GM12878 (cell line): ENCODE results near the gene MTX1. TPM values are rescaled to one million over a fixed set of nuclear protein-coding genes. Genes with fewer than 3 reads are reported as not detected.

Source experiments
- ATAC-seq: fragments of 200-7000 bp; cut with Tn5 transposase; 3 replicates; pipeline ENCODE4 v1.9.1; 2020; ENCODE audit warnings: mild to moderate bottlenecking, moderate library complexity
- BruUV-seq: library from RNA; stranded (reverse); fragments of 400-500 nt; replicated peaks from 2 replicates; lab custom pipeline; 2021; lab: Mats Ljungman, UMichigan
- CTCF ChIA-PET: fragments of 300-600 bp; sonication (Branson Sonifier 250); formaldehyde crosslinking; extraction: SDS; loops from one replicate; lab custom pipeline; 2021; ENCODE audit warnings: inconsistent platforms; lab: Yijun Ruan, JAX
- POLR2A ChIA-PET: fragments of 350-600 bp; formaldehyde crosslinking; extraction: SDS; loops from one replicate; lab custom pipeline; 2021; ENCODE audit warnings: inconsistent platforms; lab: Charles Lee
- RAD21 ChIA-PET: fragments of 300-600 bp; sonication (Branson Sonifier 250); formaldehyde crosslinking; loops from one replicate; lab custom pipeline; 2023; ENCODE audit warnings: antibody characterized with exemption; ENCODE audit not compliant: unreplicated experiment; lab: Charles Lee
- SMC1A ChIA-PET: fragments of 300-600 bp; sonication (Branson Sonifier 250); formaldehyde crosslinking; loops from one replicate; lab custom pipeline; 2023; ENCODE audit not compliant: unreplicated experiment, uncharacterized antibody; lab: Charles Lee
- DNase-seq: peaks from one replicate; pipeline ENCODE4 v3.0.0-alpha.2; 2011; ENCODE audit warnings: low read depth, low spot score
- FAIRE-seq: peaks from 3 replicates; lab custom pipeline; 2011; peaks lifted over from hg19 to GRCh38; lab: Jason Lieb, UNC
- H2AFZ ChIP-seq: 2 replicates; pipeline ENCODE4 v1.6.0; 2011; ENCODE audit warnings: low read depth, low read length, control low read depth; ENCODE audit not compliant: control insufficient read depth
- H3K27ac ChIP-seq: 2 replicates; pipeline ENCODE4 v1.5.1; 2011; ENCODE audit warnings: control low read depth; ENCODE audit not compliant: control insufficient read depth, insufficient read depth
- H3K27me3 ChIP-seq, 2 experiments: replicated peaks in 1 of 2; 2 replicates each; pipeline versions ENCODE4 v1.6.0 to v1.6.1; 2011; ENCODE audit warnings: low read length in 1 of 2; ENCODE audit not compliant: control insufficient read depth in 2 of 2, insufficient read depth in 2 of 2
- H3K36me3 ChIP-seq, 2 experiments: 2 replicates each; pipeline ENCODE4 v1.5.1; 2011; ENCODE audit warnings: low read length in 1 of 2; ENCODE audit not compliant: control insufficient read depth in 2 of 2, insufficient read depth in 2 of 2
- H3K4me1 ChIP-seq: 2 replicates; pipeline ENCODE4 v1.6.1; 2011; ENCODE audit warnings: mild to moderate bottlenecking, low read length, moderate library complexity, mixed read lengths; ENCODE audit not compliant: control insufficient read depth, insufficient read depth
- H3K4me2 ChIP-seq: 2 replicates; pipeline ENCODE4 v1.6.0; 2011; ENCODE audit warnings: control low read depth; ENCODE audit not compliant: control insufficient read depth, insufficient read depth
- H3K4me3 ChIP-seq: fragments of 200-600 bp; sonication (generic); 2 replicates; pipeline ENCODE4 v1.5.1; 2016
- H3K79me2 ChIP-seq: 2 replicates; pipeline ENCODE4 v1.6.0; 2011; ENCODE audit warnings: low read length; ENCODE audit not compliant: control insufficient read depth, insufficient read depth
- H3K9ac ChIP-seq: 2 replicates; pipeline ENCODE4 v1.8.0; 2011; ENCODE audit warnings: low read length, control low read depth, mixed read lengths; ENCODE audit not compliant: control insufficient read depth, insufficient read depth
- H3K9me3 ChIP-seq: replicated peaks from 3 replicates; pipeline ENCODE4 v1.5.1; 2011; ENCODE audit warnings: mild to moderate bottlenecking, low read length; ENCODE audit not compliant: control insufficient read depth, insufficient read depth
- H4K20me1 ChIP-seq: 2 replicates; pipeline ENCODE4 v1.6.0; 2011; ENCODE audit not compliant: control insufficient read depth, insufficient read depth
- ATF7 ChIP-seq: fragments of 450-650 bp; IDR thresholded peaks from 2 replicates; pipeline ENCODE4 v1.6.1; 2016; ENCODE audit warnings: low read depth, mild to moderate bottlenecking
- BRCA1 ChIP-seq: IDR thresholded peaks from 2 replicates; pipeline ENCODE4 v1.6.1; 2011; ENCODE audit warnings: low read depth, low read length, improper control_type of control experiment
- FOXK2 ChIP-seq: fragments of 450-650 bp; IDR thresholded peaks from 2 replicates; pipeline ENCODE4 v1.6.1; 2017; ENCODE audit warnings: mild to moderate bottlenecking, moderate library complexity
- LARP7 ChIP-seq: fragments of 450-650 bp; IDR thresholded peaks from 2 replicates; pipeline ENCODE4 v1.6.1; 2017; ENCODE audit warnings: mild to moderate bottlenecking
- MEF2A ChIP-seq: IDR thresholded peaks from 2 replicates; pipeline ENCODE4 v1.6.1; 2011; ENCODE audit warnings: low read depth, mild to moderate bottlenecking, low read length, moderate library complexity; ENCODE audit not compliant: insufficient read depth
- RB1 ChIP-seq: fragments of 450-650 bp; formaldehyde crosslinking; IDR thresholded peaks from 2 replicates; pipeline ENCODE4 v1.6.1; 2017; ENCODE audit warnings: mild to moderate bottlenecking, borderline replicate concordance
- TARDBP ChIP-seq: IDR thresholded peaks from 2 replicates; pipeline ENCODE4 v1.6.1; 2016; ENCODE audit warnings: borderline replicate concordance
- TCF3 ChIP-seq: IDR thresholded peaks from 2 replicates; pipeline ENCODE4 v1.6.1; 2012; ENCODE audit warnings: low read depth, mild to moderate bottlenecking, low read length, borderline replicate concordance; ENCODE audit not compliant: insufficient read depth
- ZNF217 ChIP-seq: fragments of 450-650 bp; IDR thresholded peaks from 2 replicates; pipeline ENCODE4 v1.6.1; 2017; ENCODE audit warnings: antibody characterized with exemption, mild to moderate bottlenecking
- WGBS: methylation state at CpG from one replicate; pipeline ENCODE4 v1.1.6; 2016; ENCODE audit warnings: low lambda C conversion rate; ENCODE audit not compliant: insufficient replicate concordance, insufficient coverage; ENCODE audit errors: missing lambda C conversion rate; 5-methylcytosine and 5-hydroxymethylcytosine counted together
- in situ Hi-C: fragments of 300-500 bp; cut with MboI; formaldehyde crosslinking; loops from 9 replicates; pipeline ENCODE4 v1.14.3; 2018; ENCODE audit warnings: mixed read lengths
- intact Hi-C: fragments of 100-400 bp; cut with micrococcal nuclease; formaldehyde crosslinking; loops from one replicate; pipeline ENCODE4 v1.14.2; 2022; ENCODE audit not compliant: unreplicated experiment
- polyA plus RNA-seq, 11 experiments: library from polyadenylated mRNA; depleted of rRNA in 4 of 11; unstranded in 6 of 11; stranded (reverse) in 5 of 11; fragments of >200 nt; fragmentation: Nextera tagmentation in 4 of 11; fragmentation: Illumina TruSeq in 1 of 11; extraction: Ambion mirVana in 4 of 11; extraction: Trizol in 1 of 11; gene quantifications; 1 replicate in 1 of 11; 2 replicates in 10 of 11; pipeline versions ENCODE4 v1.2.1 to v1.2.3, GENCODE V29; 2011 to 2016; ENCODE audit warnings: inconsistent platforms in 2 of 11, missing spikeins in 2 of 11, low read depth in 1 of 11
- total RNA-seq, 4 experiments: library from RNA; depleted of rRNA in 3 of 4; stranded (reverse); fragments of >200 nt in 3 of 4; fragmentation: Illumina TruSeq in 1 of 4; extraction: Trizol in 1 of 4; gene quantifications; 2 replicates each; pipeline versions ENCODE4 v1.2.1 to v1.2.3, GENCODE V29; 2013 to 2021
- TF ChIP-seq, protein P1 (sequence below): fragments of 450-650 bp; conservative IDR thresholded peaks from 2 replicates; pipeline ENCODE4 v1.6.1; 2017; ENCODE audit warnings: mild to moderate bottlenecking, moderate library complexity
- TF ChIP-seq, protein P2 (sequence below): fragments of 450-650 bp; IDR thresholded peaks from 2 replicates; pipeline ENCODE4 v1.6.1; 2016; ENCODE audit warnings: mild to moderate bottlenecking, moderate library complexity, borderline replicate concordance
- TF ChIP-seq, protein P3 (sequence below), 3 experiments: IDR thresholded peaks in 2 of 3; conservative IDR thresholded peaks in 1 of 3; 2 replicates each; pipeline ENCODE4 v1.5.1; 2011; ENCODE audit warnings: low read depth in 3 of 3, low read length in 3 of 3, mild to moderate bottlenecking in 3 of 3, control low read depth in 2 of 3, moderate library complexity in 2 of 3, inconsistent platforms in 1 of 3, mixed read lengths in 1 of 3; ENCODE audit not compliant: control insufficient read depth in 2 of 3, insufficient read depth in 1 of 3; ENCODE audit errors: extremely low read depth in 1 of 3
- TF ChIP-seq, protein P4 (sequence below): fragments of 450-650 bp; IDR thresholded peaks from 2 replicates; pipeline ENCODE4 v1.6.1; 2017; ENCODE audit warnings: mild to moderate bottlenecking, low read depth, inconsistent platforms; ENCODE audit not compliant: poor library complexity, severe bottlenecking

Gene MTX1
- total and polyA plus RNA-seq, 10 of the 15 experiments (the other 5 are each of a cell fraction or from before 2014, with no cell fraction given): 15.8 to 92.0 (median 49.1) TPM

DNA sequence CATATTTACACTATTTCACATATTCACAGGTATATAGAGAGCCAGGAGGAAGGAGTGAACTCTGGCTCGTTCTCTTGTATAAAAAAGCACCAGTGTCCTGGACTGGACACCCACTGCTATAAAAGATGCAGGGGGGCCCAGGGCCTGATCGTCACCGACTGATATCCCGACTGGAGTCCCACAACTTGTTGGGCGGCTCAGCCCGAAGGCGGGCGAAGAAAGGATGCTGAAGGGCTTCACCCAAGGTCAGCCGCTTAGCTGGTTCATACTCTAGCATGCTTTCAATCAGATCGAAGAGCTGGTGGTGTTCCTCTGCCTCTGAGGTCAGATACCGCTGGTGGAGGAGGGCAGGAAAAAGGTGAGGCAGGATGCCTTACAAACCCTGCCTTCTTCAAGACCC, 54.6 kb downstream of the MTX1 start:
- ChIA-PET RAD21 (no interaction called here), CTCF (interaction anchor here (1.2 to 5.7 kb wide), 2 partner anchors 9 to 12 kb away, joined by 3 to 51 read pairs; no protein-coding TSS in a partner anchor), POLR2A (interaction anchor here (0.7 to 1.6 kb wide), 4 partner anchors 9 to 53 kb away, joined by 3 to 5 read pairs (median 4); partner anchors contain the start of gene CLK2), SMC1A (interaction anchor here (1.3 kb wide), 1 partner anchor 9 kb away, joined by 11 read pairs; the partner anchor contains the start of gene CLK2)
- Histone ChIP-seq H2AFZ (no peak overlapping the region), H3K27ac (no peak overlapping the region; the same call in 1 of the 2 replicates), H3K4me3 (no peak overlapping the region), H3K79me2 (peaks cover 20% of the 10 kb centered on the region), H3K4me2 (no peak overlapping the region), H3K9me3 (no peaks in the 10 kb centered on the region), H3K4me1 (peaks cover 7% of the 10 kb centered on the region), H3K36me3 (peaks cover 18 to 24% of the 10 kb centered on the region in 2 experiments; a peak in 3 of 4 replicates), H4K20me1 (no peaks in the 10 kb centered on the region), H3K27me3 (no peaks in the 10 kb centered on the region), H3K9ac (no peak overlapping the region)
- in situ Hi-C loops (no loop called here), intact Hi-C loops (no loop called here)
- WGBS: 94% methylated on average over 11 of the region's 11 CpGs
- DNase-seq (no peak), ATAC-seq (no peak), FAIRE-seq (no peak)
- no TSS peak for BruUV-seq
- TF ChIP-seq, protein P1, sequence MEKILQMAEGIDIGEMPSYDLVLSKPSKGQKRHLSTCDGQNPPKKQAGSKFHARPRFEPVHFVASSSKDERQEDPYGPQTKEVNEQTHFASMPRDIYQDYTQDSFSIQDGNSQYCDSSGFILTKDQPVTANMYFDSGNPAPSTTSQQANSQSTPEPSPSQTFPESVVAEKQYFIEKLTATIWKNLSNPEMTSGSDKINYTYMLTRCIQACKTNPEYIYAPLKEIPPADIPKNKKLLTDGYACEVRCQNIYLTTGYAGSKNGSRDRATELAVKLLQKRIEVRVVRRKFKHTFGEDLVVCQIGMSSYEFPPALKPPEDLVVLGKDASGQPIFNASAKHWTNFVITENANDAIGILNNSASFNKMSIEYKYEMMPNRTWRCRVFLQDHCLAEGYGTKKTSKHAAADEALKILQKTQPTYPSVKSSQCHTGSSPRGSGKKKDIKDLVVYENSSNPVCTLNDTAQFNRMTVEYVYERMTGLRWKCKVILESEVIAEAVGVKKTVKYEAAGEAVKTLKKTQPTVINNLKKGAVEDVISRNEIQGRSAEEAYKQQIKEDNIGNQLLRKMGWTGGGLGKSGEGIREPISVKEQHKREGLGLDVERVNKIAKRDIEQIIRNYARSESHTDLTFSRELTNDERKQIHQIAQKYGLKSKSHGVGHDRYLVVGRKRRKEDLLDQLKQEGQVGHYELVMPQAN: no peak
- no peak for TF ChIP-seq MEF2A
- TF ChIP-seq, protein P2, sequence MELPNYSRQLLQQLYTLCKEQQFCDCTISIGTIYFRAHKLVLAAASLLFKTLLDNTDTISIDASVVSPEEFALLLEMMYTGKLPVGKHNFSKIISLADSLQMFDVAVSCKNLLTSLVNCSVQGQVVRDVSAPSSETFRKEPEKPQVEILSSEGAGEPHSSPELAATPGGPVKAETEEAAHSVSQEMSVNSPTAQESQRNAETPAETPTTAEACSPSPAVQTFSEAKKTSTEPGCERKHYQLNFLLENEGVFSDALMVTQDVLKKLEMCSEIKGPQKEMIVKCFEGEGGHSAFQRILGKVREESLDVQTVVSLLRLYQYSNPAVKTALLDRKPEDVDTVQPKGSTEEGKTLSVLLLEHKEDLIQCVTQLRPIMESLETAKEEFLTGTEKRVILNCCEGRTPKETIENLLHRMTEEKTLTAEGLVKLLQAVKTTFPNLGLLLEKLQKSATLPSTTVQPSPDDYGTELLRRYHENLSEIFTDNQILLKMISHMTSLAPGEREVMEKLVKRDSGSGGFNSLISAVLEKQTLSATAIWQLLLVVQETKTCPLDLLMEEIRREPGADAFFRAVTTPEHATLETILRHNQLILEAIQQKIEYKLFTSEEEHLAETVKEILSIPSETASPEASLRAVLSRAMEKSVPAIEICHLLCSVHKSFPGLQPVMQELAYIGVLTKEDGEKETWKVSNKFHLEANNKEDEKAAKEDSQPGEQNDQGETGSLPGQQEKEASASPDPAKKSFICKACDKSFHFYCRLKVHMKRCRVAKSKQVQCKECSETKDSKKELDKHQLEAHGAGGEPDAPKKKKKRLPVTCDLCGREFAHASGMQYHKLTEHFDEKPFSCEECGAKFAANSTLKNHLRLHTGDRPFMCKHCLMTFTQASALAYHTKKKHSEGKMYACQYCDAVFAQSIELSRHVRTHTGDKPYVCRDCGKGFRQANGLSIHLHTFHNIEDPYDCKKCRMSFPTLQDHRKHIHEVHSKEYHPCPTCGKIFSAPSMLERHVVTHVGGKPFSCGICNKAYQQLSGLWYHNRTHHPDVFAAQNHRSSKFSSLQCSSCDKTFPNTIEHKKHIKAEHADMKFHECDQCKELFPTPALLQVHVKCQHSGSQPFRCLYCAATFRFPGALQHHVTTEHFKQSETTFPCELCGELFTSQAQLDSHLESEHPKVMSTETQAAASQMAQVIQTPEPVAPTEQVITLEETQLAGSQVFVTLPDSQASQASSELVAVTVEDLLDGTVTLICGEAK: no peak
- no peak for TF ChIP-seq TARDBP
- no peak for TF ChIP-seq ZNF217
- no peak for TF ChIP-seq BRCA1
- TF ChIP-seq RB1: no peak
- TF ChIP-seq, protein P3, sequence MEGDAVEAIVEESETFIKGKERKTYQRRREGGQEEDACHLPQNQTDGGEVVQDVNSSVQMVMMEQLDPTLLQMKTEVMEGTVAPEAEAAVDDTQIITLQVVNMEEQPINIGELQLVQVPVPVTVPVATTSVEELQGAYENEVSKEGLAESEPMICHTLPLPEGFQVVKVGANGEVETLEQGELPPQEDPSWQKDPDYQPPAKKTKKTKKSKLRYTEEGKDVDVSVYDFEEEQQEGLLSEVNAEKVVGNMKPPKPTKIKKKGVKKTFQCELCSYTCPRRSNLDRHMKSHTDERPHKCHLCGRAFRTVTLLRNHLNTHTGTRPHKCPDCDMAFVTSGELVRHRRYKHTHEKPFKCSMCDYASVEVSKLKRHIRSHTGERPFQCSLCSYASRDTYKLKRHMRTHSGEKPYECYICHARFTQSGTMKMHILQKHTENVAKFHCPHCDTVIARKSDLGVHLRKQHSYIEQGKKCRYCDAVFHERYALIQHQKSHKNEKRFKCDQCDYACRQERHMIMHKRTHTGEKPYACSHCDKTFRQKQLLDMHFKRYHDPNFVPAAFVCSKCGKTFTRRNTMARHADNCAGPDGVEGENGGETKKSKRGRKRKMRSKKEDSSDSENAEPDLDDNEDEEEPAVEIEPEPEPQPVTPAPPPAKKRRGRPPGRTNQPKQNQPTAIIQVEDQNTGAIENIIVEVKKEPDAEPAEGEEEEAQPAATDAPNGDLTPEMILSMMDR (IDR thresholded peaks at IDR 0.05 in 2 of 3, conservative IDR thresholded peaks at IDR 0.05 in 1 of 3; ENCODE audit: control insufficient read depth in 2 of 3, extremely low read depth in 1 of 3, insufficient read depth in 1 of 3, low read depth in 3 of 3, low read length in 3 of 3): no peak
- no peak for TF ChIP-seq TCF3
- TF ChIP-seq, protein P4, sequence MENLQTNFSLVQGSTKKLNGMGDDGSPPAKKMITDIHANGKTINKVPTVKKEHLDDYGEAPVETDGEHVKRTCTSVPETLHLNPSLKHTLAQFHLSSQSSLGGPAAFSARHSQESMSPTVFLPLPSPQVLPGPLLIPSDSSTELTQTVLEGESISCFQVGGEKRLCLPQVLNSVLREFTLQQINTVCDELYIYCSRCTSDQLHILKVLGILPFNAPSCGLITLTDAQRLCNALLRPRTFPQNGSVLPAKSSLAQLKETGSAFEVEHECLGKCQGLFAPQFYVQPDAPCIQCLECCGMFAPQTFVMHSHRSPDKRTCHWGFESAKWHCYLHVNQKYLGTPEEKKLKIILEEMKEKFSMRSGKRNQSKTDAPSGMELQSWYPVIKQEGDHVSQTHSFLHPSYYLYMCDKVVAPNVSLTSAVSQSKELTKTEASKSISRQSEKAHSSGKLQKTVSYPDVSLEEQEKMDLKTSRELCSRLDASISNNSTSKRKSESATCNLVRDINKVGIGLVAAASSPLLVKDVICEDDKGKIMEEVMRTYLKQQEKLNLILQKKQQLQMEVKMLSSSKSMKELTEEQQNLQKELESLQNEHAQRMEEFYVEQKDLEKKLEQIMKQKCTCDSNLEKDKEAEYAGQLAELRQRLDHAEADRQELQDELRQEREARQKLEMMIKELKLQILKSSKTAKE: no peak
- no peak for TF ChIP-seq LARP7
- no peak for TF ChIP-seq FOXK2
- no peak for TF ChIP-seq ATF7
